HG03521 (cell line): ENCODE data around the gene ZAP70.
"Not testable (repeated sequence)": the region's sequence is repeated elsewhere in the genome, so short reads cannot be mapped to it uniquely, and the experiment has no call there.

Source experiments
- ATAC-seq: cut with Tn5 transposase; IDR thresholded peaks from one replicate; pipeline ENCODE4 v1.9.1; 2021; ENCODE audit warnings: mild to moderate bottlenecking, moderate library complexity; ENCODE audit not compliant: unreplicated experiment

ZAP70 gene

DNA sequence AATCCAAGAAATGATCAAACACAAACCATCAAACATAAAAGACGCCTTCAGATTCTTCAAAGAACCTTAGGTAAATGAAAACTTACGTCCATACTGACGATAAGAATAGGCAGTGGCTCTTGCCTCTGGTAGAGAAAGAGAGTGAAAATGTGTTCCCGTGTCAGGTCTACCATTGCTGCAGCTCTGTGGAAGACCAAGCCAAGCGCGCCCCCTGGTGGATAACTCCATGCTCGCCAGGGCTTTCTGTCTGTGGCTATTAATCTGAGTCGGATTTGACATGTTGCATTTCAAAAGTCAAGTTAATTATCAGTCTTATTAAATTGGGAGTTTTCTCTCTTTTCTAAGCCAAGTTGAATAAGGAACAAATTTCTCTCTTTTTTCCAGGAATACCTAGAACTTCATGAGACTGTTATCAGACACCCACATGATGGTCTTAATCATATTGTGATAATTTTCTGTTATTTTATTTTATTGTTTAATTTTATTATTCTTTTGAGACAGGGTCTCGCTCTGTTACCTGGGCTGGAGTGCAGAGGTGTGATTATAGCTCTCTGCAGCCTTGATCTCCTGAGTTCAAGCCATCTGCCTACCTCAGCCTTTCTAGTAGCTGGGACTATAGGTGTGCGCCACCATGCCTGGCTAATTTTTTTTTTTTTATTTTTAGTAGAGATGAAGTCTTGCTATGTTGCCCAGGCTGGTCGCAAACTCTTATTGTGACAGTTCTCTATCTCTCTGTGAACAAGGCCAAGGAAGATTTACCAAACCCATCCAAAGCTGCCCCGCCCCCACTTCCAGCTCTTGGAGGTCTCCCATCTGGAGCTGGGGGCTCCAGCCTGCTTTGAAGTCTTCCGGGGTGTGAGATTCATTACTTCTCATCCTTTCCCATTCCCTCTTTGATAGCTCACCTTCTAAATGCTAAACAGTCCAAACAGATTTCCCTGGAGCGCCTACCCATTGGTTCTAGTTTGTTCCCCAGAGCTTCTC is 15.8 kb upstream of the ZAP70 start:
- peak; percentile 58 for ATAC-seq

GRCh38 chr2:97698530-97698929 is 14.8 kb upstream of the ZAP70 start:
- no peak for ATAC-seq

DNA sequence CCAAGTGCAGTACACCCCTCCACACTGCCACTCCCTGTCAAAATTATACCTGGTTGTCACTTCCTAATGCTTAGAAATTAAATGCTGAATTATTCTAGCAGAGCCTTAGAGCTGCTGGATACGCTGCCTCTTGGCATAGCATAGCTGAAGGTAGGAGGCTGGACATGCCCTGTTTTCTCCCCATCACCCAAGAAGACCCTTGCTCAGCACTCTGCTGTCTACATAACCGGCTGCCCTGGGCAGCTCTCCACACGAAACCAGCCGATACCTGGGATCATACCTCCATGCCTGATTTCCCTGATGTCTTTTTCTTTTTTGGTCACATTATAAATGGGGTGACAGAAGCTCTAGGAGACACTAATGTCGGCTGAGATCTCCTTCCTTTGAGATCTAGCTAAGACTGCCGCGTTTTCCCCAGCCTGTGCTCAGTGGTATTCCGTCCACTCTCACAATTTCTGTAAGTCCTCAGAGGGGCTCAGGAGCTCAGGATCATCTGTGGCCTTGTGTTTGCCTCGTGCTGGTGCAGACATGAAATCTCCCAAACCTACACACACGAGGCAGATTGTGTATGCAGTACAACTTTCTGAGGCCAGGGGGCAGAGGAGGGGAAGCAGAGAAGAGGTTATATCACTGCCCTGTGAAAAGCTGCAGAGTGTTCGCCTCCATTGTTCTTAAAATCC is 13.5 kb upstream of the ZAP70 start:
- no peak for ATAC-seq

DNA sequence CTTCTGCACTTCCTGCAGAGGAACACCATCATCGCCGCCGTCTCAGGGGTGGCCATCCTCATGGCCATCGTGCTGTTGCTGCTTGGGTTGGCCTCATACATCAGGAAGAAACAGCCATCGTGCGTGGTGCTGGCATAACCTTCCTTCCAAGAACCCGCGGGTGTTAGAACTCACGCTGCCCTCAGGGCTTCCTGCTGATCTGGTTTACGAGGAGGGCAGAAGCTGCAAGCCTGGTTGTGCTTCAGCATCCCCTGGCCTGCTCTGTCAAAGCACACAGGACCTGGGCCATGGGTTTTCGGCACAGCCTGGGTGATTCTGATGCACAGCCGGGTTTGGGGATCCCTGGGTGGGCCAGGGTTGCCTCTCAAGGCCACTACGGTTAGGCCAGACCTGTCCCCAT is 12.2 kb upstream of the ZAP70 start:
- ATAC-seq, result no peak

DNA sequence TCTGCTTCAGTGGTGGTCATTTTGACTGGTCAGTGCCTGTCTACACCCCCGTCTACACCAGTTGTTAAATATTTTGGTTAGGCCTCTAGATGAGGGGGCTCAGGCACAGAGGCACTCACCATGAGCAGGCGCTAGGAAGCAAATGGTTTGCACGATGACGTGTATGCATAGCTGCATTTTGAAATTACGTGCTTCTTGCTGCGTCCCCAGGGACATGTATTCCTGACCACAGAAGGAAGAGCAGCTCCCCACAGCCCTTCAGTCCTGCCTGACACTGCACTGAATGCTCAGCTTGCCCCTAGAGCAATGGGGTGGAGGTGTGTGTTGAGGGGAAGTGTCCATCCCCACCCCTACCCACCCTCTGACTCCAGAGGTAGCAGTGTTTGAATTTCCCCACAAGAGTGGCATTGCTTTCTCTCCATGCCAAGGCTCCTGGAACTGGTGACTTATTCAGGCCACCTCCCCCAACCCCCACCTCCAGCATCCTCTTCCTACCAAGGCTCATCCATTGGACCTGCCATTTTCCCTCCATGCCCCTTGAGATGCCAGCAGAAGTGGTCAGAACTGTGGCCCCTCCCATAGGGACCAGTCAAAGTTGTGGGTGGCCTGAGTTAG is 11.4 kb upstream of the ZAP70 start:
- no peak for ATAC-seq

GRCh38 chr2:97702731-97703470 is 10.5 kb upstream of the ZAP70 start:
- no peak for ATAC-seq

- ATAC-seq, result no peak
Observed at GRCh38 chr2:97703741-97704140, 9.6 kb upstream of the ZAP70 start.

GRCh38 chr2:97704989-97705388 is 8.4 kb upstream of the ZAP70 start:
- no peak for ATAC-seq

DNA sequence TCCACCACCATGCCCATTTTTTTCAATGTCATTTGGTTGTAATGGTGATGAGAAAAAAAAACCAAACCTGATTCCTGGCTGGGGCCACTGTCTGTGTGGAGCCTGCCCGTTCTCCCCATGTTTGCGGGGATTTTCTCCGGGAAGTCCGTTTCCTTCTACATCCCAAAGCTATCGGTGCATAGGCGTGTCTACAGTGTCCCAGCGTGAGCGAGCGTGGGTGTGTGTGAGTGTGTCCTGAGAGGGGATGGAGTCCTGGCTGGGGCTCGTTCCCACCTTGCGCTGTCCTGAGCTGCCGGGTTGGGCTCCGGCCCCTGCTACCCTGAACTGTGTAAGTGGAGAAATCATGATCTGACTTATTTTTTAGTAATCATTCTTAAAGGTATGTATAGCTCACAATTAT is 7.3 kb upstream of the ZAP70 start:
- ATAC-seq, result no peak

DNA sequence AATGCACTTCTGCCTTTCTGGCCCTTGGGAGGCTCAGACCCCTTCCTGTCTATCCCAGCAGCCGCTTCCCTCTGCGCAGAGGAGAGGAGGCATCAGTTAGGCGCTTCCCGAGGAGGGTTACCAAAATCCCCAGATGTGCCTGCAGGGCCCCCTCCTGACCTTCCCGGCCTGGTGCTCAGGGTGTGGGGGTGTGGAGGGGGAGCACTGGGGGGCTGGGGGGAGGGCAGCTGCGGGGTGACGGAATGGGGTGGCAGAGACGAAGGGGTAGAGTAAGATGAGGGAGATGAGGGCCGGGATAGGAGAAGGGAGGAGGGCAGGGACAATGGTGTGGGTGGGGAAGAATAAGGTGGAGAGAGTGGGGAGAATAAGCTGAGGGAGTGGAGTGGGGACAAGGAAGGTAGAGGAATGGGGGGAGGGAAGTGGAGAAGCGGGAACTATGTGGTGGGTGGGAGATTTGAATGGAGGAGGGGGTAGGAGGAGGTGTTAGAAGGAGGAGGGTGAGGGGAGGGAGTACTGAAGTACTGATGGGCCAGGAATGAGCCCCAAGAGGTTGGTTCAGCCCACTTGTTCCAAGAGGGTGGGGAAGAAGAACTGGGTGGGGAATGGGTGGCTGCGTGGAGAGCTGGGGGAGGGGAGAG is 6.5 kb upstream of the ZAP70 start:
- ATAC-seq, result no peak

- no peak for ATAC-seq
Observed at GRCh38 chr2:97707362-97708047, 5.9 kb upstream of the ZAP70 start.

DNA sequence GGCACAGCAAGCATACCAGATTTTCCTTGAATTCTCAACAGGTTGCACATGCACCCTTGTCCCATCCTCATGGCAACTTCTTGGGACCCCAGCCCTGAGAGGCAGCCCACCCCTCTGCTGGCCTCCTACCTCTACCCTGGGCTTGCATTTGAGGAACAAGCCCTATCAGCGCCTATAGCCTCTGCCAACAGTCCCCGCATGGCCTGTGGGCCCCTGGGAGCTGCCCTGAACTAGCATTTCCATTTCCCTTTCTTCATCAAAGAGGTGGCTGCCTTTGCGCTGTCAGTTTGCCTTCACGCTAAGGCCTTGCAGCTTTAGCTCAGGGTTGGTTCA is 5.4 kb upstream of the ZAP70 start:
- no peak for ATAC-seq

DNA sequence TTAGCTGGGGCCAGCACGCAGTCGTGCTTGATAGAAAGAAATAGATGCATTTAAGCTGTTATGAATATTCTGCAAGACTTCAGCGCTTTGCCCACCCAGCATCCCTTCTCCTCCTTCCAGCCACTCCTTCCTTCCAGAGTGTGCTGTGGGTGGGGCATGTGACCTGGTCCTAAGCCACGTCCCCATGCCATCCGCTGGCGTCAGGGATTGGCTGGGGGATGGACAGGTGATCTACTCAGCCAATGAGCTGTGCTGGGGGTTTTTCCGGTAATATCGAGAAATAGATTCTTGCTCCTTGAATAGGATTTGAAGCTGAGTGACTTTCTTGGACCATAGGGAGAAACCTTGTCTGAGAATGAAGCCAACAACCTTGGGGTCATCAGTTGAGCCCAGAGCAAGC is 4.8 kb upstream of the ZAP70 start:
- no peak for ATAC-seq

GRCh38 chr2:97711394-97711711 is 2.0 kb upstream of the ZAP70 start:
- ATAC-seq, result no peak

- ATAC-seq, result not testable (repeated sequence)
Observed at GRCh38 chr2:97712175-97712574, 1.2 kb upstream of the ZAP70 start.

DNA sequence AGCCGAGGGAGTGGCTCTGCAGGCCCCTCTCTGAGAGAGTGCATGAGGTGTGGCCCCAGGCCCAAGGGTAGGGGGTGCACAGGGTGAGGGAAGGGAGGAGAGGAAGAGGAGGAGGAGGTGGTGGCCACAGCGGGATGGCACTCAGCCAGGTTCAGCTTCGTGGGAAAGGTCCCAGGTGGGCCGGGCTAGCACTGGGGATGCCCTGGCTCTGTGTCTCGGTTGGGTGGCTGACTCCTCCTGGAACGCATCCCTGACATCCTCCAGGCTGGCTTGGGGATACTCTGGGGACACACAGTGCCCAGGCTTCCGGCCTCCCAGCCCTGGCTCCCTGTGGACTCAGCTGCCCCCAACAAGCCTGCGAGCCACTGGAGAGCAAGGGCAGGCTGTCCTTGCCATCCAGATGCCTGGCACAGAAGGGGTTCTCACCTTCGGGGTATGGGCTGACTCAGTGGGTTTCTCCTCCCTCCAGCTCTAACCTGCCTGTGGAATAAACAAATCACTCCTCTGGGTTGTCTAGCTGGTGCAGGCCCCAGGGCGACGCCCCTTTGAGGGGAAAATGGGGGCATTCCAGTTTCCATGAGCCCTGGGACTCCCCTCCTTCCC is 582 bp upstream of the ZAP70 start:
- no peak for ATAC-seq

GRCh38 chr2:97714084-97714949 is 941 bp downstream of the ZAP70 start:
- no peak for ATAC-seq

- no peak for ATAC-seq
Observed at GRCh38 chr2:97714950-97715652, 1.7 kb downstream of the ZAP70 start.
